Fibroblast of lung (primary cell): ENCODE data around the gene MICAL3.

Experiments used
- CTCF ChIP-seq, 2 donors: IDR thresholded peaks in 1 of 2; conservative IDR thresholded peaks in 1 of 2; 1 replicate in 1 of 2; 2 replicates in 1 of 2; pipeline ENCODE4 v1.5.1; 2011 to 2012; ENCODE audit warnings: low read length in 2 of 2, control low read depth in 1 of 2, inconsistent platforms in 1 of 2, low read depth in 1 of 2, mild to moderate bottlenecking in 1 of 2
- EZH2 ChIP-seq: IDR thresholded peaks from 2 replicates; pipeline ENCODE4 v1.5.1; 2012; ENCODE audit warnings: low read length, control low read depth, mild to moderate bottlenecking; ENCODE audit errors: missing control alignments

GRCh38 chr22:17817511-17818065, 206.8 kb downstream of the MICAL3 start:
- TF ChIP-seq CTCF (conservative IDR thresholded peaks at IDR 0.05 in 1 of 2, IDR thresholded peaks at IDR 0.05 in 1 of 2; ENCODE audit: low read depth in 1 of 2, low read length in 2 of 2) (no peak), EZH2 (no peak)
